Right lobe of liver (tissue), 4 donors: Measurements from ENCODE around the gene HS3ST3B1.

Source experiments
- POLR2A ChIP-seq: fragments of 450-650 bp; IDR thresholded peaks from one replicate; pipeline ENCODE4 v1.6.1; 2017; ENCODE audit warnings: antibody characterized with exemption, mild to moderate bottlenecking
- TF ChIP-seq, protein P1 (sequence below), 4 donors: fragments of 200-600 bp in 3 of 4; fragments of 450-650 bp in 1 of 4; IDR thresholded peaks; one replicate each; pipeline versions ENCODE4 v1.5.1 to v1.8.0; 2016 to 2022; ENCODE audit warnings: antibody characterized with exemption in 4 of 4, mild to moderate bottlenecking in 2 of 4
- donor health status: DM: no; HTN: no; CAD: no.
- donor health status: DM: no; HTN: no; CAD: no.
- donor health status: DM: no; HTN: yes; CAD: no.

DNA sequence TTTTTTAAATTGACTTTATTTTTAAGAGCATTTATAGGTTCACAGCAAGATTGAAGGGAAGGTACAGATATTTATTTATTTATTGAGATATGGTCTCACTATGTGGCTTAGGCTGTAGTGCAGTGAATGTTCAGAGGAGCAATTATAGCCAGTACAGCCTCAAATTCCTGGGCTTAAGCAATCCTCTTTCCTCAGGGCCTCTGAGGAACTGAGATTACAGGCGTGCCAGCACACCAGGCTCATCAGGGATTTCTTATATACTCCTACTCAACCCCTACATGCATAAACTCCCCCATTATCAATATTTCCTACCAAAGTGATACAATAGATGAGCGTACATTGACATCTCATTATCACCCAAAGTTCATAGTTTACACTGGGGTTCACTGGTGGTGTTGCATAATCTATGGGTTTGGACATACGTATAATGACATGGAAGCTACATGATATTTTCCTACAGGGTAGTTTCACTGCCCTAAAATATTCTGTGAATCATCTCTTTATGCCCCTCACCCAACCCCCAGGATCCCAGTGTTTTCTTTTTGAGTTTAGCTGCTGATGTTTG, 33.5 kb downstream of the HS3ST3B1 start:
- TF ChIP-seq, protein P1, sequence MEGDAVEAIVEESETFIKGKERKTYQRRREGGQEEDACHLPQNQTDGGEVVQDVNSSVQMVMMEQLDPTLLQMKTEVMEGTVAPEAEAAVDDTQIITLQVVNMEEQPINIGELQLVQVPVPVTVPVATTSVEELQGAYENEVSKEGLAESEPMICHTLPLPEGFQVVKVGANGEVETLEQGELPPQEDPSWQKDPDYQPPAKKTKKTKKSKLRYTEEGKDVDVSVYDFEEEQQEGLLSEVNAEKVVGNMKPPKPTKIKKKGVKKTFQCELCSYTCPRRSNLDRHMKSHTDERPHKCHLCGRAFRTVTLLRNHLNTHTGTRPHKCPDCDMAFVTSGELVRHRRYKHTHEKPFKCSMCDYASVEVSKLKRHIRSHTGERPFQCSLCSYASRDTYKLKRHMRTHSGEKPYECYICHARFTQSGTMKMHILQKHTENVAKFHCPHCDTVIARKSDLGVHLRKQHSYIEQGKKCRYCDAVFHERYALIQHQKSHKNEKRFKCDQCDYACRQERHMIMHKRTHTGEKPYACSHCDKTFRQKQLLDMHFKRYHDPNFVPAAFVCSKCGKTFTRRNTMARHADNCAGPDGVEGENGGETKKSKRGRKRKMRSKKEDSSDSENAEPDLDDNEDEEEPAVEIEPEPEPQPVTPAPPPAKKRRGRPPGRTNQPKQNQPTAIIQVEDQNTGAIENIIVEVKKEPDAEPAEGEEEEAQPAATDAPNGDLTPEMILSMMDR (IDR thresholded peaks at IDR 0.05) = no peak
- no peak for TF ChIP-seq POLR2A
